GM19395 (cell line): Measurements from ENCODE around the gene CDH2.
A peak's percentile ranks its signal among the peaks of the same experiment; 100 is the strongest.

ENCODE experiments used
- ATAC-seq: cut with Tn5 transposase; IDR thresholded peaks from one replicate; pipeline ENCODE4 v1.9.1; 2021; ENCODE audit warnings: mild to moderate bottlenecking, moderate library complexity; ENCODE audit not compliant: unreplicated experiment

Gene CDH2

GRCh38 chr18:28176948-28177827 lies at the start of gene CDH2:
Gene CDH2 (minus strand): TSS chr18:28177130. CDS start chr18:28177022, 108 bp downstream.
- ATAC-seq, result peak; percentile 47

- ATAC-seq, result no peak
Observed at GRCh38 chr18:28212060-28212459, 35.1 kb upstream of the CDH2 start.

DNA sequence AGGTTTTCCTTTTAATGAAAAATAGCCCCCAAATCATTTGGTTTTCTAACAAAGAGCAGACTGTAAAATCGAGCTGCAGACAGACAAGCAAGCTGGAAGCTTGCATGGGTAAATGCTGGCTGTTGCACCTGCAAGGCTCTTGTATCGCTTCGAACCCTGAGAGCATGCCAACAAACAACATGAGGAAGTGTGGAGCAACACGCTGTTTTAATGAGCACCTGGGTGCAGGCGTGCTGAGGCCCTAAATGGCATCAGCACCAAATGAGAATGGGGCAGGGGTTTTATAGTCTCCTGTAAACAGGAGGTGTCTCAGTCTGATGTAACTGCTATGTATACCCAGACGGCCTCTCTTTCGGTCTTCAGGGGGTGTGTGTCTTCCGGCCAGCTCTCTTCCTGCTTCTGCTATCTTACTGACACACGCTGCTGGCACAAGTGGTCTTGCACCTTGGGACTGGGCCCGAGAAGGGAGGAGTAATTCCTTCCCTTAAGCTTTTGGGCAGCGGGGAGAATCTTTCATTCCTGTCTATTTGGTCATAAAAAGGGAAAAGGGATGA lies 31.9 kb upstream of the CDH2 start:
- ATAC-seq, result no peak

- no peak for ATAC-seq
Observed at GRCh38 chr18:28208268-28208667, 31.3 kb upstream of the CDH2 start.

DNA sequence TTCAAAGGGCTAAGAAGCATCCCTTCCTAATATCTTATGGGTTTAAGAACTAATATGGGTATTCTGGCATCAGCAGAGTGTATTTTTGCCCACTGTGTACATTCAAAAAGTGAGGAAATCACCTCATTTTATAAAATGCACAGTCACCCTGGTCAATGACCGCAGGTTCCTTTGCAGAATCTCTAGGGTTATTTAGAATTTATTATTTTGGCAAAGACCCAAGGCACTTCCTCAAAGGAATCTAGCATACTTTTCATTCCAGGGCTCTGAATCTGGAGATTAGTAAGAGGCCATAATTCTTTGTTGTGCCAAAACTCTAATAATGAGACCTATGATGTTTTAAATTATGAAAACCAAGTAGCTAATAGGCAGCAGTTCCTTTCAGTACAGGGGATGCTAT lies 27.2 kb upstream of the CDH2 start:
- no peak for ATAC-seq

GRCh38 chr18:28201056-28201455 lies 24.1 kb upstream of the CDH2 start:
- ATAC-seq, result no peak

DNA sequence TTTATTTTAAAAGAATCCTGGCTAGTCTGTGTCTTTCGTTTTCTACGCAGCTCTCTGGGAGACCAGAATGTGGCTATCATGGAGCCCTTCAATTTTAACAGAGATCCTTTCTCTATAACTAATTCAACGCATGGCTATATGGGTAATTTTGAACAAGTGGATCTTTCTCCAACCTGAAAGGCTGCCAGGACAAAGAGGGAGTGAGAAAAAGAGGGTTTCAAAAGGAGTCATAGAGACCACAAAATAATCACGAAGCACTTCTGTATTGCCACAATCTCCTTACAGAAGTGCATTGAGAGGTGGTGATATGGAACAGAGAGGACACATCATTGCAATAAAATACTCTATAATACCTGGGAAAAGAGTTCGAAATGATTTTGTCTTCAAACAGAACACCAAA lies 21.7 kb upstream of the CDH2 start:
- no peak for ATAC-seq

DNA sequence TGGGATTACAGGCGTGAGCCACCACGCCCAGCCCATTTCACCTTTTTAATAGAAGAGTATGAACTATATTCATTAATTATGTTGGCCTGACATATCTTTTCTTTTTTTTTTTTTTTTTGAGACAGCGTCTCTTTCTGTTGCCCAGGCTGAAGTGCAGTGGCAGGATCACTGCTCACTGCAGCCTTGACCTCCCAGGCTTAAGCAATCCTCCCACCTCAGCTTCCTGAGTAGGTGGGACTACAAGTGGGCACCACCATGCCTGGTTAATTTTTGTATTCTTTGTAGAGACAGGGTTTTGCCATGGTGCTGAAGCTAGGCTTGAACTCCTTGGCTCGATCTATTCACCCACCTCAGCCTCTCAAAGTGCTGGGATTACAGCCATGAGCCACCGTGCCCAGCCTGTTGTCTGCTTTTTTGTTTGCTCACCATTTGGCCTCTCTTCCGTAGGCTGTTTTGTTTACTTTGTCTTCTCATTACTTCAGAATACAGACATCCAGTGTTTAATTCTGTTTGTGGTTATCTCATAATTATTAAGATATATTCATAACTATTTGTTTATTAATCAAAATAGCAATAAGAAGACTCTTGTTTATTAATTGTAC lies 16.3 kb upstream of the CDH2 start:
- no peak for ATAC-seq

GRCh38 chr18:28189400-28190239 lies 12.7 kb upstream of the CDH2 start:
- ATAC-seq, result peak; percentile 82

DNA sequence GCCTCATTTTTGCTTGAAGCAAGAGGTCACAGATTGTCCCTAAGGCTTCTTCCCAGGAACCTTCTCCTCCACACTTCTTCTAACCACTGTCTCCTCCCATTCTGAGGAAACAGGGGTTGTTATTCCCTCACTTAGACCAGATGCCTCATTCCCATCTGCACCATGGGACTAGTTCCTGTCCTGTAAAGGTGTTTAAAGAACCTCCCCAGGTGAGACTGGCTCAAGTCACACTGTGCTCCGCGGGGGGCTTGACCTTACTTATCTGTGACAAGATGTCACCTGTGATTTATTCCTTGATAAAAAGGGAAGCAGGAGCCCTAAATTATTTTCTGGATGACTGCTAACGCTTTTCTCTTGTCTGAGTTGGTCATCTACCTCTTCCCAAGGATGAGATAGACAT lies 8.2 kb upstream of the CDH2 start:
- ATAC-seq, result no peak

- no peak for ATAC-seq
Observed at GRCh38 chr18:28183418-28184078, 6.6 kb upstream of the CDH2 start.

- no peak for ATAC-seq
Observed at GRCh38 chr18:28181616-28182015, 4.7 kb upstream of the CDH2 start.

GRCh38 chr18:28178720-28179119 lies 1.8 kb upstream of the CDH2 start:
- ATAC-seq, result no peak

GRCh38 chr18:28177828-28178635 lies 1.1 kb upstream of the CDH2 start:
- peak; percentile 47 for ATAC-seq

- no peak for ATAC-seq
Observed at GRCh38 chr18:28176698-28176947, 307 bp downstream of the CDH2 start.

GRCh38 chr18:28175930-28176697 lies 816 bp downstream of the CDH2 start:
- no peak for ATAC-seq

DNA sequence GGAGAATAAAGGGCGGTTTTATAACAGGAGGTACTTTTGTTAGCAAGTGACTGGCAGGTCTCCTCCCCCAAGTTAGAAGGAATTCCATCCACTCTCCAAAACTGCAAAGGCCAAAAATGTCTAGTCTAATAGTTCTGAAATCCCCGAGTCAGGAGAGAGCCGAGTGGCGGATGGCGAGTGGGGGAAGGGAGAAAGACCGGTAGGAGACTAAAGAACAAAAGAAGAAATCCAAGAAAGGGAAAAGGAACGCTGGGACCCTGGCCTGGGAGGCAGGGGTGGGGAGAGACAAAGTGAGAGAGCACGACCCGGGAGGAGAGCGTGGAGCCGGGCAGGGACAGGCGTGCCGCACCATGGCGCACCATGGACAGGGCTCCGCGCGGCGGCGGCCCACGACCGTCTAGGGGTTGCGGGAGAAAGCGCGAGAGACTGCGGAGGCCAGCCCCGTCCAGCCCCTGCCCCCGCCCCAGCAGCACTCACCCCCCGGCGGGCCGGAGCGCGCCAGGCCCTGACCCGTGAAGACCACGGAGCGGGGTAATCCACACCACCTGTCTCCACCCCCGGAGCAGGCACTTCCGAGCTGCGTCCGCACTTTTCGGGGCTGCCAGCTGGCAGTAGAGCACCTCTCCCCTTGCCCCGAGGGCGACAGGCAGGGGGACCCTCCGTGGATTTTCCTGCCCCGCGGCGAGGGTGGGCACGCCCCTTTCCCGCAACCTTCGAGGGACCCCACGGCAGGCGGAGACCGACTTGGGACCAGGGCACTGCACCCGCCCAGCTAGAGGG lies 1.6 kb downstream of the CDH2 start:
- no peak for ATAC-seq

DNA sequence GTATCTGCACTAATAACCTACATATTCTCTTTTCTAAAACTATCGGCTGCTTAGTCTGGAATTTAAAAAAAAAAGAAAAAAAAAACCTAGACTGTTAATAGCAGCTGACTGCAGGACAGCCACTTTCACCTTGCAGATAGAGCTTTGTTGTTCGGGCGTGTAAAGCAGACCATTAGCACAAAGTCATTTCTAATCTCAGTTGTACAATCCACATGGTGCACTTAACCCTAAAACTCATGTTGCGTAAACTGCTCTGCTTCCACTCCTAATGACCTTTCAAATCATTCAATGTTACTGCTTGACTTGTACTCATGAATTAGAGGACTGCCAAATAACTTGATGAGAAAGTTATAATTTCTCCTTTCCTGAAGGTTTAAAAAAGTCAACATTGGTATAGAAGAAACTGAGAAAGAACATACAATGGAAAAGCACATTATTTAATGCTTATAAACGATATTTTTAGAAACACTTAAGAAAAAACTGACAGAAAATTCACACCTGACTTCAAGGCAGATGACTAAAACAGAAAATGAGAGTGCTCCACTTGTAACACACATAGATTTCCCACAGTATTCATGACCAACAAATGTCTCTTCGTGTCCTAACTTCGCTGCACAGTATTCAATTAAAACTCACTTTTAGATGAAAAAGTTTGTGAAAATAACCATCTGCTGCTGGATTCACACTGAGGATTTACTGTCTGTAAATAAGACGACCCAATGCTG lies 2.6 kb downstream of the CDH2 start:
- ATAC-seq, result no peak
